Choroid plexus epithelial cell (primary cell): ENCODE results near the gene TAS2R60.
A peak's percentile ranks its signal among the peaks of the same experiment; 100 is the strongest.

ENCODE experiments used
- DNase-seq: peaks from one replicate; pipeline ENCODE4 v3.0.0-alpha.2; 2010; ENCODE audit warnings: low read depth
- H3K4me3 ChIP-seq: 2 replicates; pipeline ENCODE4 v1.5.1; 2011; ENCODE audit warnings: low read depth, mild to moderate bottlenecking, control low read depth, low read length, moderate library complexity
- TF ChIP-seq, protein P1 (sequence below): conservative IDR thresholded peaks from 2 replicates; pipeline ENCODE4 v1.5.1; 2011; ENCODE audit warnings: low read depth, mild to moderate bottlenecking, control low read depth, inconsistent platforms, low read length, moderate library complexity

Gene TAS2R60

GRCh38 chr7:143406002-143406357, 37.3 kb upstream of the TAS2R60 start:
- TF ChIP-seq, protein P1, sequence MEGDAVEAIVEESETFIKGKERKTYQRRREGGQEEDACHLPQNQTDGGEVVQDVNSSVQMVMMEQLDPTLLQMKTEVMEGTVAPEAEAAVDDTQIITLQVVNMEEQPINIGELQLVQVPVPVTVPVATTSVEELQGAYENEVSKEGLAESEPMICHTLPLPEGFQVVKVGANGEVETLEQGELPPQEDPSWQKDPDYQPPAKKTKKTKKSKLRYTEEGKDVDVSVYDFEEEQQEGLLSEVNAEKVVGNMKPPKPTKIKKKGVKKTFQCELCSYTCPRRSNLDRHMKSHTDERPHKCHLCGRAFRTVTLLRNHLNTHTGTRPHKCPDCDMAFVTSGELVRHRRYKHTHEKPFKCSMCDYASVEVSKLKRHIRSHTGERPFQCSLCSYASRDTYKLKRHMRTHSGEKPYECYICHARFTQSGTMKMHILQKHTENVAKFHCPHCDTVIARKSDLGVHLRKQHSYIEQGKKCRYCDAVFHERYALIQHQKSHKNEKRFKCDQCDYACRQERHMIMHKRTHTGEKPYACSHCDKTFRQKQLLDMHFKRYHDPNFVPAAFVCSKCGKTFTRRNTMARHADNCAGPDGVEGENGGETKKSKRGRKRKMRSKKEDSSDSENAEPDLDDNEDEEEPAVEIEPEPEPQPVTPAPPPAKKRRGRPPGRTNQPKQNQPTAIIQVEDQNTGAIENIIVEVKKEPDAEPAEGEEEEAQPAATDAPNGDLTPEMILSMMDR, result no peak
- no peak for DNase-seq
- no peak overlapping the region for H3K4me3 ChIP-seq

GRCh38 chr7:143407287-143408251, 35.7 kb upstream of the TAS2R60 start:
- H3K4me3 ChIP-seq, result no peak overlapping the region
- DNase-seq, result no peak
- TF ChIP-seq, protein P1, result no peak

DNA sequence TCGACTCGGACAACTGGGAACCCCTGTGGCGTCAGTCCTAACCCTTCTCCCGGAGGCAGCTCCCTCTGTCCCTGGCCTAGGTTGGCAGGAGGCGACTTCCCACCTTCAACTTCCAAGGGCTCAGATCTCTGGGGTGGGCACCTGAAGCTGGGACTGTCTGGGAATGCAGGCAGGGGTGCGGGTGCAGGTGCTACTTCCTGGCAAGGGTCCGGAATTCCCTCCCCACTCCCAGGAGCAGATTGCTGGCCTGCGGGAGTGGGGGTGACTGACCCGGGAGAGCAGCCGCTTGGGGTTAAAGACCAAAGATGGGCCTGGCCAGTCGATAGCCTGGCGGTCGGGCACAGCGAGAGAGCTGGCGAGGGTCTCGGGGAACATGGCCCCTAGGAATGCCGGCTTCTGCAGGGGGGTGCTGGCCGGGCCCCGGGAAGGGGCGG, 35.0 kb upstream of the TAS2R60 start:
- no peak for DNase-seq
- H3K4me3 ChIP-seq, result no peak overlapping the region
- TF ChIP-seq, protein P1, result no peak

- TF ChIP-seq, protein P1, result peak; percentile 49
- no peak within 1 kb of the TSS for H3K4me3 ChIP-seq
- no peak for DNase-seq
Observed at GRCh38 chr7:143408686-143409561, 34.3 kb upstream of the TAS2R60 start, which contains the start of gene EPHA1. Gene EPHA1, minus strand, starts transcription at chr7:143408856. Its CDS starts 51 bp downstream, at chr7:143408805.

DNA sequence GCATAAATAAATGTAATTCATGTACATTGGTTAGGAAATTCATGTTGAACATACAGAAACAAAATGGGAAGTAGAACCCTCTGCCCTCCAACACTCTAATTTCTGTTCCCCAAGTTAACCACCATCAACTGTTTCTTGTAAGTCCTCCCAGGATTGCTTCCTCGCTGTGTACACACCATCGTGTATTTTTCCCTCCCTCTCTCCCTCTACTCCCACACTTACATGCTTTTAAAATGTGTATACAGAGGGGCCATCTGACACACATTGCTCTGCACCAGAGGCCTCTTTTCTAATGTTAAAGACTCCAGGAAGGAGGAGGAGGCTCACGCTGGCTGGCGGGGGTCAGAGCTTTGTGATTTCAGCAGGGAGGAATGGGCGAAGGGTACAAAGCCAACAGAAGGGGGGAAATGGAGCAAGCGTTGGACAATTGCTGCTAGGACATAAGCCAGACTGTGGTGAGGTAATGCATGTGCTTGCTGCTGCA, 32.7 kb upstream of the TAS2R60 start:
- no peak for DNase-seq
- H3K4me3 ChIP-seq, result no peak overlapping the region
- TF ChIP-seq, protein P1, result no peak

GRCh38 chr7:143411976-143412708, 31.1 kb upstream of the TAS2R60 start:
- DNase-seq, result no peak
- no peak overlapping the region for H3K4me3 ChIP-seq
- TF ChIP-seq, protein P1, result no peak
